GM12878 (cell line): ENCODE measurements around the gene CAPNS1. TPM values are rescaled to one million over a fixed set of nuclear protein-coding genes. Genes with fewer than 3 reads are reported as not detected.
A peak's percentile ranks its signal among the peaks of the same experiment; 100 is the strongest.

Experiments used
- BACH1 ChIP-seq: fragments of 450-650 bp; IDR thresholded peaks from 2 replicates; pipeline ENCODE4 v1.6.1; 2017; ENCODE audit warnings: mild to moderate bottlenecking, borderline replicate concordance
- CBX5 ChIP-seq: sonication (generic); IDR thresholded peaks from 2 replicates; pipeline ENCODE4 v1.6.1; 2016; ENCODE audit warnings: low read depth, moderate library complexity, mild to moderate bottlenecking, inconsistent platforms
- CHD1 ChIP-seq: IDR thresholded peaks from 2 replicates; pipeline ENCODE4 v1.6.1; 2012; ENCODE audit warnings: low read depth, low read length, improper control_type of control experiment
- CREM ChIP-seq: IDR thresholded peaks from 2 replicates; pipeline ENCODE4 v1.6.1; 2014; ENCODE audit warnings: antibody characterized with exemption, low read depth
- CTCF ChIP-seq, 3 experiments: IDR thresholded peaks in 2 of 3; conservative IDR thresholded peaks in 1 of 3; 2 replicates each; pipeline ENCODE4 v1.5.1; 2011; ENCODE audit warnings: low read depth in 3 of 3, low read length in 3 of 3, mild to moderate bottlenecking in 3 of 3, control low read depth in 2 of 3, moderate library complexity in 2 of 3, inconsistent platforms in 1 of 3, mixed read lengths in 1 of 3; ENCODE audit not compliant: control insufficient read depth in 2 of 3, insufficient read depth in 1 of 3; ENCODE audit errors: extremely low read depth in 1 of 3
- CUX1 ChIP-seq: IDR thresholded peaks from 2 replicates; pipeline ENCODE4 v1.6.1; 2012; ENCODE audit warnings: improper control_type of control experiment, low read depth, low read length; ENCODE audit not compliant: insufficient replicate concordance
- DPF2 ChIP-seq: fragments of 450-650 bp; IDR thresholded peaks from 2 replicates; pipeline ENCODE4 v1.6.1; 2017; ENCODE audit warnings: mild to moderate bottlenecking
- GATAD2B ChIP-seq: fragments of 450-650 bp; conservative IDR thresholded peaks from 2 replicates; pipeline ENCODE4 v1.6.1; 2017; ENCODE audit warnings: low read depth, mild to moderate bottlenecking, moderate library complexity
- KLF5 ChIP-seq: fragments of 450-650 bp; IDR thresholded peaks from 2 replicates; pipeline ENCODE4 v1.6.1; 2014; ENCODE audit warnings: mild to moderate bottlenecking; ENCODE audit not compliant: partially characterized antibody
- NFYA ChIP-seq: IDR thresholded peaks from 2 replicates; pipeline ENCODE4 v1.6.1; 2011; ENCODE audit warnings: low read depth, mild to moderate bottlenecking, low read length, improper control_type of control experiment, borderline replicate concordance
- NFYB ChIP-seq: IDR thresholded peaks from 2 replicates; pipeline ENCODE4 v1.6.1; 2011; ENCODE audit warnings: low read depth, mild to moderate bottlenecking, low read length, improper control_type of control experiment, moderate library complexity; ENCODE audit not compliant: insufficient read depth
- NR2C1 ChIP-seq: fragments of 450-650 bp; IDR thresholded peaks from 2 replicates; pipeline ENCODE4 v1.6.1; 2017; ENCODE audit warnings: antibody characterized with exemption, mild to moderate bottlenecking, moderate library complexity
- PAX8 ChIP-seq: fragments of 450-650 bp; IDR thresholded peaks from 2 replicates; pipeline ENCODE4 v1.6.1; 2017; ENCODE audit warnings: mild to moderate bottlenecking, moderate library complexity
- POLR2A ChIP-seq: IDR thresholded peaks from 2 replicates; pipeline ENCODE4 v1.6.1; 2011; ENCODE audit warnings: low read depth, mild to moderate bottlenecking, low read length
- POLR2AphosphoS5 ChIP-seq: IDR thresholded peaks from 2 replicates; pipeline ENCODE4 v1.6.1; 2011; ENCODE audit warnings: mild to moderate bottlenecking, low read length, inconsistent platforms
- RAD51 ChIP-seq: fragments of 450-650 bp; IDR thresholded peaks from 2 replicates; pipeline ENCODE4 v1.6.1; 2016; ENCODE audit warnings: moderate library complexity, mild to moderate bottlenecking, inconsistent platforms
- RUNX3 ChIP-seq: IDR thresholded peaks from 2 replicates; pipeline ENCODE4 v1.6.1; 2012; ENCODE audit warnings: low read length, inconsistent platforms
- SKIL ChIP-seq: fragments of 450-650 bp; IDR thresholded peaks from 2 replicates; pipeline ENCODE4 v1.6.1; 2017; ENCODE audit warnings: mild to moderate bottlenecking, low read depth, inconsistent platforms; ENCODE audit not compliant: poor library complexity, severe bottlenecking
- SMC3 ChIP-seq: IDR thresholded peaks from 2 replicates; pipeline ENCODE4 v1.6.1; 2011; ENCODE audit warnings: low read length, improper control_type of control experiment, borderline replicate concordance
- SREBF2 ChIP-seq: IDR thresholded peaks from 2 replicates; pipeline ENCODE4 v1.6.1; 2012; ENCODE audit warnings: mild to moderate bottlenecking, low read length
- STAT3 ChIP-seq: IDR thresholded peaks from 2 replicates; pipeline ENCODE4 v1.6.1; 2011; ENCODE audit warnings: low read depth, low read length, improper control_type of control experiment
- ZNF207 ChIP-seq: fragments of 450-650 bp; IDR thresholded peaks from 2 replicates; pipeline ENCODE4 v1.6.1; 2014; ENCODE audit warnings: antibody characterized with exemption, mild to moderate bottlenecking, borderline replicate concordance
- ZZZ3 ChIP-seq: IDR thresholded peaks from 2 replicates; pipeline ENCODE4 v1.6.1; 2011; ENCODE audit warnings: low read depth; ENCODE audit not compliant: control insufficient read depth, insufficient read length
- polyA plus RNA-seq, 11 experiments: library from polyadenylated mRNA; depleted of rRNA in 4 of 11; unstranded in 6 of 11; stranded (reverse) in 5 of 11; fragments of >200 nt; fragmentation: Nextera tagmentation in 4 of 11; fragmentation: Illumina TruSeq in 1 of 11; extraction: Ambion mirVana in 4 of 11; extraction: Trizol in 1 of 11; gene quantifications; 1 replicate in 1 of 11; 2 replicates in 10 of 11; pipeline versions ENCODE4 v1.2.1 to v1.2.3, GENCODE V29; 2011 to 2016; ENCODE audit warnings: inconsistent platforms in 2 of 11, missing spikeins in 2 of 11, low read depth in 1 of 11
- total RNA-seq, 4 experiments: library from RNA; depleted of rRNA in 3 of 4; stranded (reverse); fragments of >200 nt in 3 of 4; fragmentation: Illumina TruSeq in 1 of 4; extraction: Trizol in 1 of 4; gene quantifications; 2 replicates each; pipeline versions ENCODE4 v1.2.1 to v1.2.3, GENCODE V29; 2013 to 2021

CAPNS1 gene
- total and polyA plus RNA-seq, 10 of the 15 experiments (the other 5 are each of a cell fraction or from before 2014, with no cell fraction given), result 96.9 to 562 (median 245) TPM

- TF ChIP-seq ZZZ3, result no peak
- TF ChIP-seq DPF2, result peak; percentile 67; the same call in 1 of the 2 replicates
- TF ChIP-seq CBX5, result no peak
- peak; percentile 80; the same call in 1 of the 2 replicates for TF ChIP-seq ZNF207
- TF ChIP-seq STAT3, result no peak
- no peak for TF ChIP-seq CHD1
- TF ChIP-seq NFYA, result no peak
- TF ChIP-seq POLR2A, result peak; percentile 80
- TF ChIP-seq NR2C1, result no peak
- TF ChIP-seq CREM, result peak; percentile 73
- peak; percentile 82; the same call in 1 of the 2 replicates for TF ChIP-seq GATAD2B
- peak; percentile 70 for TF ChIP-seq KLF5
- TF ChIP-seq SMC3, result no peak
- no peak for TF ChIP-seq SREBF2
- TF ChIP-seq RAD51, result no peak
- TF ChIP-seq BACH1, result peak; percentile 85; the same call in 1 of the 2 replicates
- TF ChIP-seq RUNX3, result peak; percentile 70
- TF ChIP-seq CTCF (IDR thresholded peaks at IDR 0.05 in 2 of 3, conservative IDR thresholded peaks at IDR 0.05 in 1 of 3; ENCODE audit: control insufficient read depth in 2 of 3, extremely low read depth in 1 of 3, insufficient read depth in 1 of 3, low read depth in 3 of 3, low read length in 3 of 3), result 0 out of 6 replicates have a peak, but pooled peaks of 1 of the 3 experiments have one; percentile 11
- no peak for TF ChIP-seq CUX1
- TF ChIP-seq NFYB, result no peak
- TF ChIP-seq SKIL, result no peak
- no peak for TF ChIP-seq PAX8
- peak; percentile 73 for TF ChIP-seq POLR2AphosphoS5
Measured at GRCh38 chr19:36139473-36140303, at the start of gene CAPNS1 (continued).
